GM12801 (cell line): Measurements from ENCODE around the gene TMEM215.

Experiments used
- TF ChIP-seq, protein P1 (sequence below): IDR thresholded peaks from one replicate; pipeline ENCODE4 v1.5.1; 2011; ENCODE audit warnings: control low read depth; ENCODE audit not compliant: insufficient read length; ENCODE audit errors: extremely low read depth

The TMEM215 gene

GRCh38 chr9:32807217-32807616 lies 23.9 kb downstream of the TMEM215 start:
- TF ChIP-seq, protein P1, sequence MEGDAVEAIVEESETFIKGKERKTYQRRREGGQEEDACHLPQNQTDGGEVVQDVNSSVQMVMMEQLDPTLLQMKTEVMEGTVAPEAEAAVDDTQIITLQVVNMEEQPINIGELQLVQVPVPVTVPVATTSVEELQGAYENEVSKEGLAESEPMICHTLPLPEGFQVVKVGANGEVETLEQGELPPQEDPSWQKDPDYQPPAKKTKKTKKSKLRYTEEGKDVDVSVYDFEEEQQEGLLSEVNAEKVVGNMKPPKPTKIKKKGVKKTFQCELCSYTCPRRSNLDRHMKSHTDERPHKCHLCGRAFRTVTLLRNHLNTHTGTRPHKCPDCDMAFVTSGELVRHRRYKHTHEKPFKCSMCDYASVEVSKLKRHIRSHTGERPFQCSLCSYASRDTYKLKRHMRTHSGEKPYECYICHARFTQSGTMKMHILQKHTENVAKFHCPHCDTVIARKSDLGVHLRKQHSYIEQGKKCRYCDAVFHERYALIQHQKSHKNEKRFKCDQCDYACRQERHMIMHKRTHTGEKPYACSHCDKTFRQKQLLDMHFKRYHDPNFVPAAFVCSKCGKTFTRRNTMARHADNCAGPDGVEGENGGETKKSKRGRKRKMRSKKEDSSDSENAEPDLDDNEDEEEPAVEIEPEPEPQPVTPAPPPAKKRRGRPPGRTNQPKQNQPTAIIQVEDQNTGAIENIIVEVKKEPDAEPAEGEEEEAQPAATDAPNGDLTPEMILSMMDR = no peak

GRCh38 chr9:32811246-32811645 lies 27.9 kb downstream of the TMEM215 start:
- TF ChIP-seq, protein P1 = no peak

DNA sequence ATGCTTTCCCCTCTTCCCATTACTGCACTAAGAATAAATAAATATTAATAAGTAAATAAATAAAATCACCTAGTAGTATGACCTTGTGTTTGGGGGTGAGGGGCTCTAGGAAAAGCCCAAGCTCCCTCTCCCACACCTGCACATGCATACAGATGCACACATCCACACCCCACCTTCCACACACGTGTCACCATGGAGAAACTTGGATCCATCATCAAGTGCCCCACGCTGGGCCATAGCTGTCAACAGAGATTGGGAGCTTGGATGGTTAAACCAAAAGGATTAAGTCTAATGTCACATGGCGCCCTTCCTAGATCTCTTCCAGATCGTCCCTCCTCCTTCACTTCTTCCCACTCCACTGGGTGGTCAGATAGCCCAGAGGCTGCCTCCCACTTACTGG lies 37.0 kb downstream of the TMEM215 start:
- TF ChIP-seq, protein P1 = no peak

- TF ChIP-seq, protein P1 = no peak
These were observed 39.8 kb downstream of the TMEM215 start for GRCh38 chr9:32823101-32823500.

- TF ChIP-seq, protein P1 = no peak
These were observed 40.2 kb downstream of the TMEM215 start for GRCh38 chr9:32823551-32823950.

DNA sequence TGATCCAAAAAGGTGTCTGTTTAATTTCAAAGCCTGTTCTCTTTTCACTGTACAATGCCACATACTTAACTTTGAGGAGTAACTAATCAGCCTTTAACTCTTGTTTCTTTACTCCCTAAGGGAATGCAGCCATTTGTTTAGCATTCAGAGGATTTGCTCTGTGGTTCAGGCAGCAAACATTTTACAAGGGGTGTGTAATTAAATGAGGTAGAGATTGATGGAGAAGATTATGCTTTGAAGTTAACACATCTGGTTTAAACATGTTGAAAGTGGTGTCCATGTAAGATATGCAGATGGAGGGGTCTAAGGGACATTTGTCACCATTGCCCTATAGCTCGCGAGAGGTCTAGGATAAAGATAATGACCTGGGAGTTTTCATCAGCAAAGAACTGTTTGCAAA lies 41.9 kb downstream of the TMEM215 start:
- TF ChIP-seq, protein P1 = no peak

DNA sequence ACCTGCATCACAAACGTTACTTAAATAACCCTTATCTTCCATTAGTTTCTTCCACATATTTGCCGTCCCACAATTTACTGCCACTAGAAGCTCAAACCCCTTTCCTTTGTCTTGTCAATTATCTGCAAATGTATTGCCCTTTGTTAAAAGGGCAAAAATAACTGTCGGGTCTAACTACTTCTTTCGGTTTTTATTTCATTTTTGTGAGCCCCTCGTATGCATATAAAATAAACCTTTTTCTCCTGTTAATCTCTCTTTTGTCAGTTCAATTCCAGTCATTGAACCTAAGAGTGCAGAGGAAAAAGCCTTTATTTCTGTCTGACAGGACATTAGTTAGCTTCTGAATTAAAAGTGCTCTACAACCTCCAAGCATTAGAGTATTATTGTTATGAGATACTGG lies 45.5 kb downstream of the TMEM215 start:
- TF ChIP-seq, protein P1 = no peak

DNA sequence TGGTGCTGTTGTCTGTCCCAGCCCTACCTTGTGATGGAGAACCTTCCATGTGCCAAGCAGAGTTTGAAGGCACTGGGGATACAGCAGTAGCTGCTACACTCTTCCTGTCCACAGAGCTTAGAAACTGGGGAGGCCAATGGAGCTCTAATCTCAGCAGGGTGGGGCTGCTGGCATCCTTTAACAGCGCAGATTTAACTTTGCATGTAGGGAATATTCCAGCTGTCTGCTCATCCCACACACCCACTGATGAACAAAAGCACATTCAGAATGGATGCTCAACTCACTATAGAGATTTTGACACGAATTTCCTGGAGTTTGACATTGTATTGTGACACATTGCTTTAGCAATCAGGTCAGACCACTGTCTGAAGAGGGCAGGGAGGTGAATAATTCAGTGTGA lies 49.0 kb downstream of the TMEM215 start:
- TF ChIP-seq, protein P1 = no peak
